Measurements from ENCODE around the gene ENOX1. TPM values are rescaled to one million over a fixed set of nuclear protein-coding genes. Genes with fewer than 3 reads are reported as not detected.

ENOX1 gene
- total and polyA plus RNA-seq, 2 of the 8 experiments (the other 6 are each of a cell fraction or from before 2014, with no cell fraction given), result 0.23 to 0.37 TPM

GRCh38 chr13:43374621-43375020, 412.2 kb downstream of the ENOX1 start:
- H3K9me3 ChIP-seq (ENCODE audit: insufficient read depth in 2 of 2, low read depth in 1 of 2, low read length in 1 of 2), result no peaks in the 10 kb centered on the region; a peak in 1 of 4 replicates
- no peak for FAIRE-seq
- peak overlapping the region; percentile 77 for H3K14ac ChIP-seq (ENCODE audit: insufficient read length)

More at GRCh38 chr13:43374621-43375020, 412.2 kb downstream of the ENOX1 start:
- Histone ChIP-seq H2BK20ac (ENCODE audit: low read length) (no peak overlapping the region), H3K27ac (ENCODE audit: low read depth, low read length) (no peak overlapping the region), H4K5ac (ENCODE audit: insufficient read length, low read depth, low read length) (no peak overlapping the region), H3K4me1 (replicated peaks in 1 of 4; ENCODE audit: control insufficient read depth in 3 of 4, insufficient read depth in 4 of 4, low read length in 3 of 4) (no peaks in the 10 kb centered on the region), H3K9ac (replicated peaks in 1 of 4; ENCODE audit: extremely low read depth in 1 of 4, low read depth in 3 of 4, low read length in 3 of 4) (no peak overlapping the region), H3K4ac (replicated peaks; ENCODE audit: insufficient read length, low read depth, low read length) (no peak overlapping the region), H3K18ac (ENCODE audit: extremely low read depth, low read length) (no peak overlapping the region), H3K4me2 (ENCODE audit: insufficient read depth in 1 of 2, low read depth in 2 of 2, low read length in 2 of 2) (no peak overlapping the region), H2AFZ (ENCODE audit: low read length) (no peak overlapping the region), H2BK5ac (ENCODE audit: low read depth, low read length) (no peak overlapping the region), H3K27me3 (replicated peaks in 1 of 4; ENCODE audit: control insufficient read depth in 3 of 4, extremely low read depth in 1 of 4, insufficient read depth in 3 of 4, low read length in 3 of 4) (no peaks in the 10 kb centered on the region), H3K79me2 (ENCODE audit: control insufficient read depth in 1 of 2, insufficient read depth in 2 of 2, low read length in 2 of 2) (no peaks in the 10 kb centered on the region), H3K23ac (ENCODE audit: insufficient read length) (no peak overlapping the region), H3K56ac (replicated peaks; ENCODE audit: insufficient read length, low read depth, low read length) (no peak overlapping the region), H4K91ac (replicated peaks; ENCODE audit: insufficient read length, low read length) (no peak overlapping the region), H2AK5ac (ENCODE audit: low read depth, low read length) (no peak overlapping the region), H3K79me1 (ENCODE audit: low read depth, low read length) (no peaks in the 10 kb centered on the region), H4K8ac (ENCODE audit: extremely low read depth, insufficient read depth, low read length) (no peak overlapping the region), H4K20me1 (replicated peaks in 1 of 2; ENCODE audit: control insufficient read depth in 1 of 2, insufficient read depth in 2 of 2, low read length in 2 of 2) (no peaks in the 10 kb centered on the region), H3K4me3 (ENCODE audit: extremely low read depth in 1 of 4, insufficient read depth in 2 of 4, low read depth in 3 of 4, low read length in 4 of 4) (no peak overlapping the region), H2BK120ac (replicated peaks; ENCODE audit: low read depth, low read length) (no peak overlapping the region), H3K23me2 (ENCODE audit: low read depth, low read length) (no peaks in the 10 kb centered on the region), H2BK15ac (ENCODE audit: low read length) (no peak overlapping the region), H3K36me3 (ENCODE audit: control insufficient read depth in 2 of 4, insufficient read depth in 4 of 4, low read length in 3 of 4) (no peaks in the 10 kb centered on the region), H2BK12ac (ENCODE audit: low read depth, low read length) (no peak overlapping the region)
- ChIA-PET CTCF (ENCODE audit: partially characterized antibody) (interaction anchor here (1.0 kb wide), 1 partner anchor 1543 kb away, joined by 3 read pairs; no protein-coding TSS in a partner anchor), POLR2A (ENCODE audit: partially characterized antibody) (no interaction called here)
- WGBS, 2 experiments (ENCODE audit: extremely low coverage in 1 of 2, insufficient coverage in 1 of 2, insufficient read length in 1 of 2, insufficient replicate concordance in 2 of 2, low coverage in 1 of 2, low lambda C conversion rate in 2 of 2, missing lambda C conversion rate in 1 of 2), result 78% methylated on average over 1 of the region's 1 CpG; no CpG with 5 or more reads in 1 of the 2 experiments
- TF ChIP-seq CBX5 (IDR thresholded peaks at IDR 0.05; ENCODE audit: low read depth, low read length) (no peak), CHD1 (IDR thresholded peaks at IDR 0.05; ENCODE audit: low read depth, low read length) (no peak), RXRA (IDR thresholded peaks at IDR 0.05; ENCODE audit: insufficient read depth, low read depth, low read length) (no peak), NANOG (IDR thresholded peaks at IDR 0.05; ENCODE audit: insufficient read depth, low read depth, low read length, poor library complexity, severe bottlenecking) (no peak), SIN3A (conservative IDR thresholded peaks at IDR 0.05 in 1 of 2, IDR thresholded peaks at IDR 0.05 in 1 of 2; ENCODE audit: low read depth in 1 of 2, low read length in 2 of 2) (no peak)
- no peak for DNase-seq (ENCODE audit: low read depth in 1 of 2, low spot score in 2 of 2)

Measured in H1 (cell line).